EL (cell line): Measurements from ENCODE around the gene KCNK5.

Experiments used
- DNase-seq: peaks from one replicate; pipeline ENCODE4 v3.0.0-alpha.2; 2016

KCNK5 gene

GRCh38 chr6:39170860-39171259, 58.4 kb downstream of the KCNK5 start:
- DNase-seq, result no peak

DNA sequence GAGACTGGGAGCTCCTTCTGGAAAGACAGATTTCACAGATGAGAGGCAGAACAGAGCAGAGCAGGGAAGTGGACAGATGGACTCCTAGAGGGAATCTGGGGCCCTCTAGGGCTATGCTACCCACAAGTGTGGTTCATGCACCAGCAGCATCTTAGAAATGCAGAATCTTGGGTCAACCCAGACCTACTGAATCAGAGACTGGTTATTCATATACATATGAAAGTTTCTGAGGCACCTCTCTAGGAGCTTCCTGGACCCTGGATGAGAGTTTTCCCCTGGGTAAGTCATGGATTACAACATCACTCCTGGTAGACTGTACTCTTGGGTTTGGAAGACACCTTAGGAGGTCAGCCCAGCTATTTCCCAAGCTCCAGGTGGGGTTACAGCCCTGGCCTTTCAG, 58.9 kb downstream of the KCNK5 start:
- no peak for DNase-seq

GRCh38 chr6:39169448-39170344, 59.6 kb downstream of the KCNK5 start:
- DNase-seq, result no peak

DNA sequence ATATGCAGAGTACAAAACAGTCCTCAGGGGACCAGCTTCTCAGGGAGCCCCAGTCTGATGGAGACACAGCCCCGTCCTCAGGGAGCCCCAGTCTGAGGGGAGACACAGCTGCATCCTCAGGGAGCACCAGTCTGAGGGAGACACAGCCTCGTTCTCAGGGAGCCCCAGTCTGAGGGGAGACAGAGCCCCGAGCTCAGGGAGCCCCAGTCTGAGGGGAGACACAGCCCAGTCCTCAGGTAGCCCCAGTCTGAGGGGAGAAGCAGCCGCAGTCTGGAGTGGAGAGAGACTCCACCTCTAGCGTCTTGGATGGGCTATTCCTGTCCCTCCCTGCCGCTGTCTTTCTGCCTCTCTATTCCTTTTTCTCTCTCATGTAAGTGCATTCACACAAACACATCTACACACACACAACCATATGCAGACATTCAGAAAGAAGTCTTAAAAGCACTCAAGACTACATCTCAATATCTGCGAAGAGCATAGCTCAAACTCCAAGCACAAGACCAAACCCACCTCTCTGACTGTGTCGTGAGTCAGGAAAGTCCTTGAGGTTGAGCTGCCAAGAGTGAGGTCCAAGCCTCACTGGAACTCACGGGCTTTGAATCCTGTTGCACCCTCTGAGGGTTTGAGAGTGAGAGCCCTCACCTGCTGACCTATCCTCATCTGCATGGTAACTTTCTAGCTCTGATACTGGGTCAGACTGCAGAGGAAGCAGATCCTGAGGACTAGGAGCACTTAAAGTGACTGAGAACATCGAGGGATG, 61.2 kb downstream of the KCNK5 start:
- no peak for DNase-seq

DNA sequence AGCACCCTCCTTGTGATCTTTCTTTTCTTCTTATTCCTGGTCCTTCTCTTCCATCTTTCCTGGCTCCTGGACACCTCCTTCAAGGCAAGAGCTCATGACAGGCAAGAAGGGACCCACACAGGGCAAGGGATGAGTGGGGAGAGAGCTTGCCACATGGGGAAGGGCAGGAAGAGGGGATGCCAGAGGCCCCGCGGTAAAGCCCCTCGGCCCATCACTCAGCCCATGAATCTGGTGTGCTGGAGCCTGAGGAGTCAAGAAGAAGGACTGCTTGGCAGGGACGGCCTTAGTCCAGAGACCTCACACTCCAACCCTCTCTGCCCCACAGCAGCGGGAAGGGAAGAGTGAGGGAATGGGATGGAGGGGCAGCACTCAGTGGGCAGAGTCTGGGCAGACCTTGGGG, 62.0 kb downstream of the KCNK5 start:
- DNase-seq, result no peak

DNA sequence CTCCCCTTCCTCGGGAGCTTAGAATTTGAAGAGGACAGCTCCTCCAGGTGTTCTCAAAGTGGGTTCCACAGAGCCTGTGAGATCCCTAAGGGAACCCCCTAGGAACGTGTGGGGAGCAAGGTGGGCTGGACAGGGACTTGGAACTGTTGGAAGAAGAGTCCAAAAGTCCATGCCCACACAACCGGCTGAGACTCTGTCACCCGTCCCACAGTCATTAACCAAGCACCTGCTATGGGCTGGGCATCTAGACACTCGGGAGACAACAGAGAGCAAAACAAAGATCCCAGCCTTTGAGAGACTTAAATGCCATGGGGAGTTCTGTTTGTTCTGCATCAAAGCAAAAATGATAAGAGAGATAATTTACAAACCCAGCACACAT, 62.4 kb downstream of the KCNK5 start:
- DNase-seq, result no peak

DNA sequence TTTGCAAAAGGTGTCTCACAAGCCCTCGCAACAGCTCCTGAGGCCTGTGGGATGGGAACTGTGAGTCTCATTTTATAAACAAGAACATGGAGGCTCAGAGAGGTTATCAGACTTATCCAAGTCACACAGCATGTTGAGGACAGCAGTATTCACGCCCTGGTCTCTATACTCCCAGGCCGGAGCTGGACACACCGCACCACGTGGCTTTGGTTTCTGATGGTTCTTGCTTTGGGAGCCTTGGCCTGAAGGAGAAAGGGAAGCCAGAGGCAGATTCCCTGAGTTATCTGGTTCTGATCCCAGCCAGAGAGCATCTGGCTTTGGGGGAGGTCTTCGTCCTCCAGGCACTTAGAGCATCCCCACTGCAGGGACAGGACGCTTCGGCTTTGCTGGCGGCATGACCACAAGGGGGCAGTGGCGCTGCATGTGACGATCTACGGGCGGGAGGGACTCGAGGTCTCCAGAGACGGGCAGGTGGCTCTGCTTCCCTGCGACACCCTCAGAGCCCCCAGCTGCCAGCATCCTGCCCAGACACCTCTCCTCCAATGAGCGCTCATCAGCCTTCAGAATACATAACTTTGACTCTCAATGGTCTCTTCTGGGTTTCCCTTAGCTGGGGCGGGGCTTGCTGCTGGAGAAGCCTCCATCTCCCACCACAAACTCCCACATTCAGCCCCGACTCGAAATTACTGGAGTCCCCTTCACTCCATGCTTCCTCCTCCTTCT, 62.9 kb downstream of the KCNK5 start:
- DNase-seq, result peak; percentile 56

DNA sequence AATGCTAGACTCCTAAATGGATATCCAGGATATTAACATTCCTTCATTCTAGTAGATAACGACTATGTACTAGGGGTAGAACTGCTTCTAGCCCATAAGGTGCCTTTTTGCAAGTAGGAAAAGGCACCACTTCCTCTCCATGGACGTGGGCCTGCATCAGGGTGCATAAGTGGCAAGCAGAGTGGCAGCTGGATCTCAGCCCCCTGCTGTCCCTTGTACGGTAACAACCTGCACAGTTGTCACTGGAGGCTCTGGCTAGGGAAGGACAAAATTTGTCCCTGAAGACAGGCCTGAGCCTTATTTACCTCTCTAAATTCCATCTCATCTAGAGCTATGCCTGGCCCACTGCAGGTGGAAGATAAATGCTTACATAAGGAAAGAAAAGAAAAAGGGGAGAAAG, 71.8 kb downstream of the KCNK5 start:
- no peak for DNase-seq

DNA sequence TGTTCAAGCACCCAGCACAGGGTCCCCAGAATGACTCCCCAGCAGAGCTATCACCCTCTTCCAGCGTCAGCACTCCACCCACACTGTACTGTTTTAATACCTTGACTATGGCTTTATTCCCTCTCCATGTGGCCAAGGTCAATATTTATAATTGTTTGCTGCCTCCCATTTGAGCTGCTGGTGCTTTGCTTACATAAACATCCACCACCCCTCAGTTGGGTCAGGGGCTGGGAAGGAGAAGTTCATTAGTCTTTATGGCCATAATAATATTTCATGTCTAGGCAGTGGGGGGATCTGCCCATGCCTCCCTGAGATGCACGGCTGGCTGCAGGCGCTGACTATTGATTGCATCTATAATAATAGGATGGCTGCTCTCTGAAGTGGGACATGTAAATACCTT, 72.5 kb downstream of the KCNK5 start:
- DNase-seq, result no peak

DNA sequence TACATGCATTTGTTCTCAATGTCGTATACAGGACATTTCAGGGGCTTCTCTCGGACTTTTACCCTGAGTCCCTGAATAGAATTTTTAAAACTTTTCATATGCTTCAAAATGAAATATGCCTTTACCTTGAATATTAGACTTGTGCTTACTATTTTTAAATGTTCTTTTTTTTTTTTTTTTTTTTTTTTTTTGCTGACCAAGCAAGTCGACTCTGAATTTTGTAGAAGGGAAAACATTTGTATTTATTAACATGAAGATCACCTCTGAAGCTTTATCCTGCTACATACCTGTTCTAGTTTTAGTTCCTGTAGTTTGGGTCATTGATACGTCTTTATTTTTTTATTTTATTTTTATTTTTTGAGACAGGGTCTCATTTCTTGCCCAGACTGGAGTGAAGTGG, 74.6 kb downstream of the KCNK5 start:
- DNase-seq, result no peak

DNA sequence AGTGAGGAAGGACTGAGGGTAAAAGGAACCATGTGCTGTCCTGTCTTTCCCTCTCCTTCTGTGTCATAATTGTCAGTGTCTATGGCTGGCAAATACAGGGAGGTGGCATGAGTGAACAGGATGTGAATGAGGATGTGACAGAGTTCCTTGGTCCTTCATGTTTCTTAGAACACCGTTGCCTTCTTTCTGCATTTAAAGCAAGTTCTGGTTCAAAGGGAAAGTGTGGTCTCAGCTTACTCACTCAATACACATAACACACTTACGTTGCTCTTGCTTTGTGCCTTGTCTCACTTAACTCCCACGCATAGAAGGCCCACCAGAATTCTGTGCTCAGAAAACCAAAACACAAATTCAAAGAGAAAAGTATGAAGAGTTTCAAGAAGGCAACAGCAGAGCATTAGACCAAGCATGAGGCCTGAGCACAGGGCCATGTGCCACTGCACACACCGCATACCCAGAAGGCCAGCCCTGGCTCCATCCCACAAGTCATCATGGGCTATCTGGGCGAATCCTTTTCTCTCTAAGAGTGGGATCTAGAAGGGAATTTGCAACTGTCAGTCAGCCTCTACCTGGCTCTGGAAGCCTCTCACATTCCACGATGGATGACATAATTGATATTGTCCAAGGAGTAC, 75.4 kb downstream of the KCNK5 start:
- DNase-seq, result no peak

- DNase-seq, result no peak
Observed at GRCh38 chr6:39152262-39152661, 77.0 kb downstream of the KCNK5 start.

- DNase-seq, result no peak
Observed at GRCh38 chr6:39151211-39151610, 78.1 kb downstream of the KCNK5 start.

GRCh38 chr6:39144481-39145173, 84.6 kb downstream of the KCNK5 start:
- DNase-seq, result no peak

DNA sequence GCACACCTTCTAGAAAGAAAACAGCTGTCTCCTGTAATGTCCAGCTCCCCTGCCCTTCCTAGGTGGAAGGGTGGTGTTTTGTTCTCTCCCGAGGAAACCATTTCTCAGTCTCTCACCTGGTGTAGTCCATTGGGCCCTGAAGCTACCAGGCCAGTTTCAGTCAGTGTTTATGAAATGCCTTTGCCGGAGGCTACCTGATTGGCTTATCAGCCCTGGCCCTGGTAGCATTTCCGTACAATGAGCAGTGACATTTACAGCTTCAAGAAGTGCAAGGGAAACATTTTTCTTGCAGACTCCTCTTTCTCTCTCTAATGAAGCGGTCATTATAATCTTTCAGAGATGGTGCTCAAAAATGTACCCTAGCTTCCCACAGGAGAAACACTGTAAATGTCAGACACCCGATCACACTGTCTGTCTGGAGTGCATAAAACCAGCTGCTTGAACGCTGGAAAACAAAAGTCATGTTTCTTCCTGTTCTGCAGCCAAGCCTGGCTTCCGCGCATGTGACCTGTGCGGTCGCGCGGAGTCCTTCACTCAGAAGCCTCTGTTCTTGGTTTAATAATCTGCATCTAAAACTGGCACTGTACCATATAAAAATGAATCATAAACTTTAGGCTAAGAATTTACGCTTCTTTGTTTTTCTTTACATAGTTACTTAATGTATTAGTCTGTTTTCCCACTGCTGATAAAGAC, 85.9 kb downstream of the KCNK5 start:
- DNase-seq, result no peak

DNA sequence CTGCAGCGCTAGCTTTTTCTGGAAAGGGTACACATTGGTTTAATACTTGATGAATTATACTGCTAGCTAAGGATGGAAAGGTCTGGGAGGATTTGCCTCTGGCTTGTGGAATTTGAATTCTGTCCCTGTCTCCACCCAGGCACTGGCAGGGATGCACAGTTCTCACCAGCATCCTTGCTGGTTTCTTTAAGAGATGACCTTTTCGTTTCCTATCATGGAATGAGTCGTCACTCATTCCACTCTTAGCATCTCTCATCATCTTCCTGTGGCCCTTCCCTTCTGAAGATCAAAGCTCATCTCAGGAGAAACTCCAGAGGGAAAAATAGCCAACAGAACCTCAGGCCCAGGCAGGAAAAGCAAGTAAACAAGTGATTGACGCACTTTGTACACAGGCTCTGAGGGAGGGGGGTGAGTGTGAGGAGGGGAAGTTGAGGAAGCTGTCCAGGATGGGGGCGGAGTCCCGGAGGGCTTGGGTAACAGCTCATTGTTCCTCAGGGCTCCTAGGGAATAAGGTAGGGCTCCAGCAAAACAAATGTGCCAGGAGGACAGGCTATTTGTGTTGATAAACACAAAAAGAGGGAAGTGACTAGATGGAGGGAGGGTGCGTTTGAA, 88.6 kb downstream of the KCNK5 start:
- DNase-seq, result no peak
